GM21528 (cell line): ENCODE measurements around the gene C2orf72.
"Not testable (repeated sequence)": the region's sequence is repeated elsewhere in the genome, so short reads cannot be mapped to it uniquely, and the experiment has no call there.

Source experiments
- ATAC-seq: cut with Tn5 transposase; IDR thresholded peaks from one replicate; pipeline ENCODE4 v1.9.1; 2021; ENCODE audit warnings: mild to moderate bottlenecking, moderate library complexity; ENCODE audit not compliant: unreplicated experiment, low FRiP score

Gene C2orf72

GRCh38 chr2:231063347-231063746 lies 26.0 kb downstream of the C2orf72 start:
- no peak for ATAC-seq

- ATAC-seq, result no peak
Measured at GRCh38 chr2:231065966-231066365, 28.6 kb downstream of the C2orf72 start.

GRCh38 chr2:231067531-231067930 lies 30.2 kb downstream of the C2orf72 start:
- not testable (repeated sequence) for ATAC-seq

DNA sequence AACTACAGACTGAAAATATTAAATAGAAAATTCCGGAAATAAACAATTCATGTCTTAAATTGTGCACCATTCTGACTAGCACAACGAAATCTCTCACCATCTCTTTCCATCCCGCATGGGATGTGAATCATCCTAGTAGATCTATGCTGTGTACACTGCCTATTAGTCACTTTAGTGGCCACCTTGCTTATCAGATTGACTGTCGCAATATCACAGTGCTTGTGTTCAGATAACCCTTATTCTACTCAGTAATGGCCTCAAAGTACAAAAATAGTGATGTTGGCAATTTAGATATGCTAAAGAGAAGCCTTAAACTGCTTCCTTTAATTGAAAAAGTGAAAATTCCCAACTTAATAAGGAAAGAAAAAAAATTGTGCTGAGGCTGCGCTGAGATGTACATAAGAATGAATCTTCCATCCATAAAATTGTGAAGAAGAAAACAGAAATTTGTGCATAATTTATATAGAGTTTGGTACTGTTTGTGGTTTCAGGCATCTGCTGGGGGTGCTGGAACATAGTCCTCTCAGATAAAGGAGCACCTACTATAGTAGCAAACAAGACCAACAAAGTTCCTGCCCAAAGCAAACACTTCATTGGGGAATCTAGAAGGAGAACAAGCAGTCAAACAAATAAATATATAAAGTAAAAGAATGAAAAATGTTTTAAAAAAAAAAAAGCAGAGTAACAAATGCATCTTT lies 31.4 kb downstream of the C2orf72 start:
- no peak for ATAC-seq

- ATAC-seq, result no peak
Measured at GRCh38 chr2:231069379-231070054, 32.2 kb downstream of the C2orf72 start.

DNA sequence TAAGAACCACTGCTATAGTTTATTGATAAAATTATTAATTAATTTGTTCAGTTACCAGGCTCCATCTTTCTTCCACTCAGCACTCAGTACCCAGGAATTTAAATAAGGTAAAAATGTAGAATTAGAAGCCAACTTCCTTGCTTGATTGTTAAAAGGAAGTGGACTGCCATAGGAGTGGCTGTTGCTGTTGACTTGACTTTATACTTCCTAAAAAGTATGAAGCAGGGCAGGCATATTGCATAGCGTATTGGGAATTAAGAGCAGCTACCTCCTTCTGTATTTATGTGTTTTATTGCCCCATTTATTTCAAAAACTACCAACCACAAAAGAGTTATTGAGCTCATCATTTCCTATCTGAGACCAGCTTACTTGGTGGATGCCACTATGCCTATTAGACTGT lies 47.2 kb downstream of the C2orf72 start:
- ATAC-seq, result no peak

DNA sequence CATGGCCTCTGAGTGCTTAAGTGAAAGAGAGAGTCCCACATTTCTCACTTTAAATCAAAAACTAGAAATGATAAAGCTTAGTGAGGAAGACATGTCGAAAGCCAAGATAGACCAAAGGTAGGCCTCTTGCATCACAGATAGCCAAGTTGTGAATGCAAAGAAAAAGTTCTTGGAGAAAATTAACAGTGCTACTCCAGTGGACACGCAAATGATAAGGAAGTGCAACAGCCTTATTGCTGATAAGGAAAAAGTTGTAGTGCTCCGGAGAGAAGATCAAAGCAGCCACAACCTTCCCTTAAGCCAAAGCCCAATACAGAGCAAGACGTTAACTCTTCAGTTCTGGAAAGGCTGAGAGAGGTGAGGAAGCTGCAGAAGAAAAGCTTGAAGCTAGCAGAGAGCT lies 51.4 kb downstream of the C2orf72 start:
- no peak for ATAC-seq

- no peak for ATAC-seq
Measured at GRCh38 chr2:231093933-231094332, 56.6 kb downstream of the C2orf72 start.

DNA sequence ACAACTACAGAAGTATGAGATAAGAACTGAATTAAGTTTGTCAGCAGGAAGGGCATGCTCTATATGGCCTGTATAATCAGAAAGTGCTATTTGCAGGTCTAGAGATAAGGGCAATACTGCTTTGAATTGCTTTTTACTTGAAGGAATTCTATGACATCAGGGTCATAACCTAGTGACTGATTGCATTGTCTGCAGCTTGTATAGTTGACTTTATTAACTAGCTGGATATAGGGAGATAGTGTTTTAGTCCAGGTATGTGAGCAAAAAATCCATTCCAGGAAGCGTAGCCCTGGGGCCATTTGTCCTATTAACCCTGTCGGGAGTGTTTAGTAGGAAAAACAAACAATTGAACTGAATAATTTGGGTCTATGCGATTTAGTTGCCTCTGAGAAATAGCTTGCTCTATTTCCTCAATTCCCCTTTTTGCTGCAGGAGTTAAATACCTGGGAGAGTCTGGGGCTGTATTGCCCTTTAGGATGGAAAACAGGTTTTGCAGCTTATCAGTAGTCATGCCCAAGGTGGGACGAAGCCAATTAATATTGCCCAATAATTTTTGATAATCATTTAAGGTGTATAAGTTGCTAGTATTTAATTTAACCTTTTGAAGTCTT lies 57.5 kb downstream of the C2orf72 start:
- ATAC-seq, result no peak
